ENCODE measurements around the gene OR9I1.

The OR9I1 gene, protein sequence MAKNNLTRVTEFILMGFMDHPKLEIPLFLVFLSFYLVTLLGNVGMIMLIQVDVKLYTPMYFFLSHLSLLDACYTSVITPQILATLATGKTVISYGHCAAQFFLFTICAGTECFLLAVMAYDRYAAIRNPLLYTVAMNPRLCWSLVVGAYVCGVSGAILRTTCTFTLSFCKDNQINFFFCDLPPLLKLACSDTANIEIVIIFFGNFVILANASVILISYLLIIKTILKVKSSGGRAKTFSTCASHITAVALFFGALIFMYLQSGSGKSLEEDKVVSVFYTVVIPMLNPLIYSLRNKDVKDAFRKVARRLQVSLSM

GRCh38 chr11:58125469-58125868, at the start of gene OR9I1:
TSS of gene OR9I1 (minus strand) at chr11:58125530. CDS start at chr11:58119444, 6,086 bp downstream.
- no peak for DNase-seq

- DNase-seq = no peak
Measured at GRCh38 chr11:58165504-58166106, 40.3 kb upstream of the OR9I1 start.

DNA sequence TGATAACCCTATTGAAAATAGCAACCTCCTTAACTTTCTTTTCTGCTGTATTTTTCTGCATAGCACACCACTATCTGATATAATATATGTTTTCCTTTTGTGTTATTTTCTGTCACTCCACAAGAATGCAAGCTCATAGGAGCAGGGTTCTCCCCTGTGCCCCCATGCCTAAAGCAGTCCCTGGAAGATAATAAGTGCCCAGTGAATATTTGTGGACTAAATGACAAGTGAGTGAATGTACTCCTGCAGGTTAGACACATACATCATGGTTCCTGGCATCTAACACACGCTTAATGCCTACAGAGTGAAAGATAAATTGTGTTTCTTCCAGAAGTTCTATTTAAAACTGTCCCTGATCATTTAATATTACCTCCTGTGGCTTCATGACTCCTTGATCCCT, 39.7 kb upstream of the OR9I1 start:
- DNase-seq = no peak

GRCh38 chr11:58164389-58164788, 39.1 kb upstream of the OR9I1 start:
- DNase-seq = no peak

GRCh38 chr11:58152781-58153180, 27.5 kb upstream of the OR9I1 start:
- no peak for DNase-seq

DNA sequence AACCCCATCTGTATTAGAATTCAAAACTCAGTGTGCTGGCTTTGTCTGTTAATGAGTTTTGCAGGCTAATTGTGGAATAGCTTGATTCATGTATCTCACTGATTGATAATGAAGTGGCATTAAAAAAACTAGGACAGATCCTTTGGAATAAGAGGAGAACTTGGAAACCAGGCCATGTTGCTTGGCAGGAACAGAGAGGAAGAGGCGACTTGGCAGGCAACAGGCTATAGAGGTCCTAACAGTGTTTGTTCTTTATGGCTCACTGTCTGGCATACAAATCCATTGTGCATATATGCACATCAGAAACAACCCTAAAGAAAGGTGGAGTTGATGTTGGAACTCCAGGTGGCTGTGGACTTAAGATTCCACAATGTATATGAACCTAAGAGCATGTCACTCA, 17.4 kb upstream of the OR9I1 start:
- no peak for DNase-seq

DNA sequence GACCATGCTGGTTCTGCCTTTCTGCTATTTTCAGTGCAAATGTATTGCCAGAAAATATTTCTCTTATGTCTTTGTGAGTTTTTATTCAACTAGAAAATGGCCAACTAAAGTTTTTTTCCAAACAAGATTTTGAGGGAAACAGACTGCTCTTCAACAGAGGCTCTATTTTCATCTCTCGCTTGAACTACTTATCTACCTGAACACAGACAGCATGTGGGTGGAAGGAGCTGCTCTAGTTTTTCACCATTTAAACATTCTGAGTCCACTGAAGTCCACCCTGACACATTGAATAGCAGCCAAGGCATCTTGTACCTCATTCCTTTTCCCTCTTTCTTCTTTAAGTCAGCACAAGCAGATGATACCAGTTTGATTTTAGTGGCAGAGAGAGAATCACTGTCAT, 9.8 kb upstream of the OR9I1 start:
- DNase-seq = no peak

GRCh38 chr11:58134151-58134550, 8.8 kb upstream of the OR9I1 start:
- DNase-seq = no peak

DNA sequence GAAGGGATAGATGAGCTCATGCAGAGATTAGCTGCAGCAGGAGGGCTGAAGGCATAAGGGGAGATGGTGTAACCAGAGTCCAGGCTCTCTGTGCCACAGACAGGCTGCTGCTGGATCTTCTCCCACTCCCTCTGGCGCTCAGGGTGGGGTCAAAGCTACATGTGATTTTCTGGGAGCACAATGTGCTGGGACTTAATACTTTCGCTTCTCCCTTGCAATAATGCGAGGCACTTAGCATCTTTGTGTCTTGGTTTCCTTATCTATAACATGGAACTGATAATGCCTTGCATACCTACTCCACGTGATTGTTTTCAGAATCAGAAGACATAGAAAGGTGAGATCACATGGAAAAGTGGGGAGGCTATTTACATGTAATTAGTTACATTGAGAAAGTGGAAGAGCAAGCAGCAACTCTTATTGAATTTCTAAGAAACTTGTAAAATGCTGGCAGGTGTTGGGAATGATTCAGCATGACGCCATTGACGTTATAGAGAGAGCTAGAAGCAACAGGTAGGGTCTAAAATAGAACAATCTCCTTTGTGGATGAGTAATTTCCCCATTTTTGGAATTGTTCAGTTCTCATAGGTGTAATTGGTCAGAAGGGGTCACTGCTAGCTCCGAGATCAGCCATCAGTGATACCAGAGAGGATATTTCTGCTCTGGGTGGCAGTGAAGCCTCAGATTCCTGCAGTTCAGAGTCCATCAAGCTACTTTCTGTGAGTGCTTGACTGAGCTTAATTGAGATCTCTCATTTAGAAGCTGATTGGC, 8.2 kb upstream of the OR9I1 start:
- no peak for DNase-seq

DNA sequence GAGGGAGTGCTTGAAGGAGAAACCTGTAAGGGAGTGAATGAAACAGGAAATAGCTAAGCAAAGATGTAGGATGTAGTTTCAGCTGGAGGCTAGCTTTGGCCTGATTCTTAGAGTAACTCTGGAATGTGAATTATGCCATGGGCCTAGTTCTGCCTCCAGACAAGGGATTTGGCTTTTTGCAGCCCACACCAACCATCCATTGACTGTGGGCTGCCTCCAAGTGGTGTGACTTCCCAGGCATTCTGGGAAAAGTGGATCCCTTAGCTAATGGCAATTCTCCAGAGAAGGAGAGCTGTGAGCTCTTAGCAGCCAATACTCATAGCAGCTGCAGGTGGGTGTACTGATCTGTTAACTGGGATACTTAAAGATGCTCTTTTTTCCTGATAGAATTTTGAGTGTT, 2.0 kb upstream of the OR9I1 start:
- DNase-seq = no peak

DNA sequence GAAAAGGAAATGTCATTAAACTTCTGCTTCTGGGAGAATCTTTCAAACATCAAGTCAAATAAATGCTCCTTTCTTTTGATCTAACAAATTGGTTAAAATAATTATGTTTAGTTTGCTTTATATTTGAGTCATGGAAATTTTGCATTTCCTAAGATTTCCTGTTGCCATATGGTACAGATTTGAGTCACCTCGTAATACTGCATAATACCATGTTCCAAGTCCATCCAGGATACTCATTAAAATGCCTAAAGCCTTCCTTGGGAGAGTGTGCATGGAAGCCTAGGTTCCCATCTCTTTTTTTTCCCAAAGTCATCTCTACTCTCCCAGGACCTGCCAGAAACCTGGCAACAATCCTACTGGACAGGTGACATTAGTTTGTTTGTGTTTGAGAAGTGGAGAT, 4.2 kb downstream of the OR9I1 start:
- no peak for DNase-seq

DNA sequence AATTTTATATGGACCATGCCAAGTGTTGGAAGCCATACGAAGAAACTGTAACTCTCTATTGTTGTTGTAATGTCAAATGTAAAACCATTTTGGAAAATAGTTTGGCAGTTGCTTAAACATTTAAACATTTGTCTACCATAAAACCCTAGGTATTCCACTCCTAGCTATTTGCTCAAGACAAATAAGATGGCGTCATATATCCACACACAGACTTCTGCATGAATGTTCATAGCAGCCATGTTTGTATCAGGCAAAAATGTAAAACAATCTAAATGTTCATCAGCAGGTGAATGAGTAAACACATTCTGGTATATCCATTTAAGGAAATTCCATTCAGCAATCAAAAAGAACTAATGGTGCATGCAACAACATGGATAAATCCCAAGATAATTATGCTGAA, 27.9 kb downstream of the OR9I1 start:
- DNase-seq = no peak

GRCh38 chr11:58086528-58086927, 38.8 kb downstream of the OR9I1 start:
- DNase-seq = no peak

DNA sequence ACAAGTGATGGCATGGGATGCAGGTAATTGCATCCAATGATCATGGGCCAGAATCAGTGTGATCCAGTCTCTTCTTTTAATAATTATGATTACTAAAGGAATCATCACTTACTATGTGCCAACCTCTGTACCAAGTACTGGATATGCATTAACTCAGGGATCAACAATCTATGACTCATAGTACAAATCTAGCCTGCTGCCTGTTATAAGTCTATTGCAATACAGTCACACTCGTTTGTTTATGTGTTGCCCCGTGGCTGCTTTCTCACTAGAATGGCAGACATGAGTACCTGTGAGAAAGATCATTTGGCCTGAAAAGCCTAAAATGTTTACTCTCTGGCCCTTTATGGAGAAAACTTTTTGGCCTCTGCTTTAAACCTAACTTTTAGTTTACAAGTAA, 49.5 kb downstream of the OR9I1 start:
- DNase-seq = no peak

DNA sequence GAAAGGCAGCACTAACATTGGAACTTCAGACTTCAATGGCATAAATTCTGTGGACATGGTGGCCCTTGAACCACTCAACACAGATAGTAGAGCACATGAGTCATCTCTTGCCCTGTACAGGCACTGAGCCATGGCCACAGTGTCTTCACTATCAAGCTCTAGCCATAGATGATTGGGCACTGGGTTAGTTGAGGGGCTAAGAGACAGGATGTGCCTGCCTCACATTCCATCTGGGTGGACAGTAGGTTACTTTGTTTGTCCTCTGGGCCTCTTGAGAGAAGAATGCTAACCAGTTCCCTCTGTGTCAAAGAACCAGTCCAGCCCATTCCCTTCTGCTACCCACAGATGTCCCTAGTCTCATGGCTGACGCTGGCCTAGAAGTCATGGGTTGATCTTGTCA, 54.7 kb downstream of the OR9I1 start:
- DNase-seq = no peak

GRCh38 chr11:58068655-58069054, 56.7 kb downstream of the OR9I1 start:
- no peak for DNase-seq

GRCh38 chr11:58067685-58068084, 57.6 kb downstream of the OR9I1 start:
- no peak for DNase-seq

Measured in activated naive CD4-positive, alpha-beta T cell (primary cell).